GM12878 (cell line): Measurements from ENCODE around the gene TOMM20L. TPM values are rescaled to one million over a fixed set of nuclear protein-coding genes. Genes with fewer than 3 reads are reported as not detected.

Experiments used
- ATAC-seq: fragments of 200-7000 bp; cut with Tn5 transposase; 3 replicates; pipeline ENCODE4 v1.9.1; 2020; ENCODE audit warnings: mild to moderate bottlenecking, moderate library complexity
- BruUV-seq: library from RNA; stranded (reverse); fragments of 400-500 nt; replicated peaks from 2 replicates; lab custom pipeline; 2021; lab: Mats Ljungman, UMichigan
- CTCF ChIA-PET: fragments of 300-600 bp; sonication (Branson Sonifier 250); formaldehyde crosslinking; extraction: SDS; loops from one replicate; lab custom pipeline; 2021; ENCODE audit warnings: inconsistent platforms; lab: Yijun Ruan, JAX
- POLR2A ChIA-PET: fragments of 350-600 bp; formaldehyde crosslinking; extraction: SDS; loops from one replicate; lab custom pipeline; 2021; ENCODE audit warnings: inconsistent platforms; lab: Charles Lee
- RAD21 ChIA-PET: fragments of 300-600 bp; sonication (Branson Sonifier 250); formaldehyde crosslinking; loops from one replicate; lab custom pipeline; 2023; ENCODE audit warnings: antibody characterized with exemption; ENCODE audit not compliant: unreplicated experiment; lab: Charles Lee
- SMC1A ChIA-PET: fragments of 300-600 bp; sonication (Branson Sonifier 250); formaldehyde crosslinking; loops from one replicate; lab custom pipeline; 2023; ENCODE audit not compliant: unreplicated experiment, uncharacterized antibody; lab: Charles Lee
- DNase-seq: peaks from one replicate; pipeline ENCODE4 v3.0.0-alpha.2; 2011; ENCODE audit warnings: low read depth, low spot score
- FAIRE-seq: peaks from 3 replicates; lab custom pipeline; 2011; peaks lifted over from hg19 to GRCh38; lab: Jason Lieb, UNC
- H2AFZ ChIP-seq: 2 replicates; pipeline ENCODE4 v1.6.0; 2011; ENCODE audit warnings: low read depth, low read length, control low read depth; ENCODE audit not compliant: control insufficient read depth
- H3K27ac ChIP-seq: 2 replicates; pipeline ENCODE4 v1.5.1; 2011; ENCODE audit warnings: control low read depth; ENCODE audit not compliant: control insufficient read depth, insufficient read depth
- H3K27me3 ChIP-seq, 2 experiments: replicated peaks in 1 of 2; 2 replicates each; pipeline versions ENCODE4 v1.6.0 to v1.6.1; 2011; ENCODE audit warnings: low read length in 1 of 2; ENCODE audit not compliant: control insufficient read depth in 2 of 2, insufficient read depth in 2 of 2
- H3K36me3 ChIP-seq, 2 experiments: 2 replicates each; pipeline ENCODE4 v1.5.1; 2011; ENCODE audit warnings: low read length in 1 of 2; ENCODE audit not compliant: control insufficient read depth in 2 of 2, insufficient read depth in 2 of 2
- H3K4me1 ChIP-seq: 2 replicates; pipeline ENCODE4 v1.6.1; 2011; ENCODE audit warnings: mild to moderate bottlenecking, low read length, moderate library complexity, mixed read lengths; ENCODE audit not compliant: control insufficient read depth, insufficient read depth
- H3K4me2 ChIP-seq: 2 replicates; pipeline ENCODE4 v1.6.0; 2011; ENCODE audit warnings: control low read depth; ENCODE audit not compliant: control insufficient read depth, insufficient read depth
- H3K4me3 ChIP-seq: fragments of 200-600 bp; sonication (generic); 2 replicates; pipeline ENCODE4 v1.5.1; 2016
- H3K79me2 ChIP-seq: 2 replicates; pipeline ENCODE4 v1.6.0; 2011; ENCODE audit warnings: low read length; ENCODE audit not compliant: control insufficient read depth, insufficient read depth
- H3K9ac ChIP-seq: 2 replicates; pipeline ENCODE4 v1.8.0; 2011; ENCODE audit warnings: low read length, control low read depth, mixed read lengths; ENCODE audit not compliant: control insufficient read depth, insufficient read depth
- H3K9me3 ChIP-seq: replicated peaks from 3 replicates; pipeline ENCODE4 v1.5.1; 2011; ENCODE audit warnings: mild to moderate bottlenecking, low read length; ENCODE audit not compliant: control insufficient read depth, insufficient read depth
- H4K20me1 ChIP-seq: 2 replicates; pipeline ENCODE4 v1.6.0; 2011; ENCODE audit not compliant: control insufficient read depth, insufficient read depth
- SPI1 ChIP-seq: IDR thresholded peaks from 2 replicates; pipeline ENCODE4 v1.6.1; 2011; ENCODE audit warnings: low read depth, mild to moderate bottlenecking, low read length, moderate library complexity, borderline replicate concordance; ENCODE audit not compliant: insufficient read depth
- WGBS: methylation state at CpG from one replicate; pipeline ENCODE4 v1.1.6; 2016; ENCODE audit warnings: low lambda C conversion rate; ENCODE audit not compliant: insufficient replicate concordance, insufficient coverage; ENCODE audit errors: missing lambda C conversion rate; 5-methylcytosine and 5-hydroxymethylcytosine counted together
- in situ Hi-C: fragments of 300-500 bp; cut with MboI; formaldehyde crosslinking; loops from 9 replicates; pipeline ENCODE4 v1.14.3; 2018; ENCODE audit warnings: mixed read lengths
- intact Hi-C: fragments of 100-400 bp; cut with micrococcal nuclease; formaldehyde crosslinking; loops from one replicate; pipeline ENCODE4 v1.14.2; 2022; ENCODE audit not compliant: unreplicated experiment
- polyA plus RNA-seq, 11 experiments: library from polyadenylated mRNA; depleted of rRNA in 4 of 11; unstranded in 6 of 11; stranded (reverse) in 5 of 11; fragments of >200 nt; fragmentation: Nextera tagmentation in 4 of 11; fragmentation: Illumina TruSeq in 1 of 11; extraction: Ambion mirVana in 4 of 11; extraction: Trizol in 1 of 11; gene quantifications; 1 replicate in 1 of 11; 2 replicates in 10 of 11; pipeline versions ENCODE4 v1.2.1 to v1.2.3, GENCODE V29; 2011 to 2016; ENCODE audit warnings: inconsistent platforms in 2 of 11, missing spikeins in 2 of 11, low read depth in 1 of 11
- total RNA-seq, 4 experiments: library from RNA; depleted of rRNA in 3 of 4; stranded (reverse); fragments of >200 nt in 3 of 4; fragmentation: Illumina TruSeq in 1 of 4; extraction: Trizol in 1 of 4; gene quantifications; 2 replicates each; pipeline versions ENCODE4 v1.2.1 to v1.2.3, GENCODE V29; 2013 to 2021
- TF ChIP-seq, protein P1 (sequence below): fragments of 150-350 bp; IDR thresholded peaks from 2 replicates; pipeline ENCODE4 v1.6.1; 2016; ENCODE audit warnings: low read depth, low read length
- TF ChIP-seq, protein P2 (sequence below): fragments of 450-650 bp; IDR thresholded peaks from 2 replicates; pipeline ENCODE4 v1.6.1; 2017; ENCODE audit warnings: mild to moderate bottlenecking, moderate library complexity

TOMM20L gene
- total and polyA plus RNA-seq, 10 of the 15 experiments (the other 5 are each of a cell fraction or from before 2014, with no cell fraction given), result 0.28 TPM; not detected in 9

DNA sequence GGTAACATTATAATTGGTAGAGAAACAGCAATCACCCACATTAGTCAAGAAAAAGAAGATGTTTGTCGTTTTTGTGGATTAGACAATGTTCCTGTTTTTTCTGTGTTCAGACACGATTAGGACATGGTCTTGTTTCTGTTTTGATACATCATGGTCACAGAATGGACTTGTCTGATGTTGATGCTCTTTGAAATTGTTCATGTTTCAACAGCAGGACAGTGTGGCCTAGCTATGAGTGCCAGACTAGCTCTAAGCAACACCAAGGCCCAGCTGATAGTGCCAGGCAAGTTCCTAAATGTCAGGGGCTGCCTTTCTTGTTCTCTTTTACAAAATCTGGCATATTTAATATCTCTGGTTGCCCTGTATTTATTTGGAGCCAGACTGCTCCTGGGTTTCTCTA, 40.9 kb upstream of the TOMM20L start:
- ChIA-PET POLR2A (no interaction called here), CTCF (no interaction called here), RAD21 (no interaction called here), SMC1A (no interaction called here)
- Histone ChIP-seq H3K27me3 (no peaks in the 10 kb centered on the region), H3K4me3 (no peak overlapping the region), H3K4me1 (no peaks in the 10 kb centered on the region), H3K36me3 (peaks cover 3 to 10% of the 10 kb centered on the region in 2 experiments; a peak in 3 of 4 replicates), H2AFZ (no peak overlapping the region), H3K9me3 (no peaks in the 10 kb centered on the region), H3K4me2 (no peak overlapping the region), H4K20me1 (no peaks in the 10 kb centered on the region), H3K79me2 (no peaks in the 10 kb centered on the region), H3K9ac (no peak overlapping the region), H3K27ac (no peak overlapping the region)
- no peak for DNase-seq
- TF ChIP-seq, protein P1, sequence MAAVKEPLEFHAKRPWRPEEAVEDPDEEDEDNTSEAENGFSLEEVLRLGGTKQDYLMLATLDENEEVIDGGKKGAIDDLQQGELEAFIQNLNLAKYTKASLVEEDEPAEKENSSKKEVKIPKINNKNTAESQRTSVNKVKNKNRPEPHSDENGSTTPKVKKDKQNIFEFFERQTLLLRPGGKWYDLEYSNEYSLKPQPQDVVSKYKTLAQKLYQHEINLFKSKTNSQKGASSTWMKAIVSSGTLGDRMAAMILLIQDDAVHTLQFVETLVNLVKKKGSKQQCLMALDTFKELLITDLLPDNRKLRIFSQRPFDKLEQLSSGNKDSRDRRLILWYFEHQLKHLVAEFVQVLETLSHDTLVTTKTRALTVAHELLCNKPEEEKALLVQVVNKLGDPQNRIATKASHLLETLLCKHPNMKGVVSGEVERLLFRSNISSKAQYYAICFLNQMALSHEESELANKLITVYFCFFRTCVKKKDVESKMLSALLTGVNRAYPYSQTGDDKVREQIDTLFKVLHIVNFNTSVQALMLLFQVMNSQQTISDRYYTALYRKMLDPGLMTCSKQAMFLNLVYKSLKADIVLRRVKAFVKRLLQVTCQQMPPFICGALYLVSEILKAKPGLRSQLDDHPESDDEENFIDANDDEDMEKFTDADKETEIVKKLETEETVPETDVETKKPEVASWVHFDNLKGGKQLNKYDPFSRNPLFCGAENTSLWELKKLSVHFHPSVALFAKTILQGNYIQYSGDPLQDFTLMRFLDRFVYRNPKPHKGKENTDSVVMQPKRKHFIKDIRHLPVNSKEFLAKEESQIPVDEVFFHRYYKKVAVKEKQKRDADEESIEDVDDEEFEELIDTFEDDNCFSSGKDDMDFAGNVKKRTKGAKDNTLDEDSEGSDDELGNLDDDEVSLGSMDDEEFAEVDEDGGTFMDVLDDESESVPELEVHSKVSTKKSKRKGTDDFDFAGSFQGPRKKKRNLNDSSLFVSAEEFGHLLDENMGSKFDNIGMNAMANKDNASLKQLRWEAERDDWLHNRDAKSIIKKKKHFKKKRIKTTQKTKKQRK, result no peak
- no peak for TF ChIP-seq SPI1
- no peak for ATAC-seq
- intact Hi-C loops (no loop called here), in situ Hi-C loops (no loop called here)
- WGBS, result 78% methylated on average over 2 of the region's 2 CpGs
- no peak for FAIRE-seq
- BruUV-seq, result no TSS peak

DNA sequence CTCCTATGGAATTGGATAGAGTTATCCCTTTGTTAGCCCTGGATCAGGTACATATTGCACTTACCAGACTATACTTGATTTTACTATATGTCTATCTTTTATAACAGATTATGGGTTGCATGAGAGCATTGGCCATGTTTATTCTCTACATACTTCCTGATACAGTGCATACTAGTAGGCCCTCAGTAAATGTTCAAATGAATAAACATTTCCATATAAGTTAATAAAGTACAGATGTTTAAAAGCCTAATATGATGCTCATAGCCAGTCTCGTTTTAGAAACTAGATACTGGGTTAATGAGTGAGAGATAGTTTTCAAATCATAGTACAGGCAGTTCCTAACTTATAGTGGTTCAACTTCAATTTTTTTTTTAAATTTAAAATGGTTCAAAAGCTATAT, 39.5 kb upstream of the TOMM20L start:
- WGBS, result 93% methylated on average over 1 of the region's 1 CpG
- Histone ChIP-seq H3K9me3 (no peaks in the 10 kb centered on the region), H3K9ac (no peak overlapping the region), H3K27me3 (no peaks in the 10 kb centered on the region), H3K4me1 (no peaks in the 10 kb centered on the region), H2AFZ (no peak overlapping the region), H4K20me1 (no peaks in the 10 kb centered on the region), H3K79me2 (no peaks in the 10 kb centered on the region)
- BruUV-seq, result no TSS peak
- SMC1A ChIA-PET, result no interaction called here
- RAD21 ChIA-PET, result no interaction called here
- ATAC-seq, result no peak
- intact Hi-C loops, result no loop called here
- no peak for DNase-seq
- no peak for FAIRE-seq
- TF ChIP-seq, protein P2, sequence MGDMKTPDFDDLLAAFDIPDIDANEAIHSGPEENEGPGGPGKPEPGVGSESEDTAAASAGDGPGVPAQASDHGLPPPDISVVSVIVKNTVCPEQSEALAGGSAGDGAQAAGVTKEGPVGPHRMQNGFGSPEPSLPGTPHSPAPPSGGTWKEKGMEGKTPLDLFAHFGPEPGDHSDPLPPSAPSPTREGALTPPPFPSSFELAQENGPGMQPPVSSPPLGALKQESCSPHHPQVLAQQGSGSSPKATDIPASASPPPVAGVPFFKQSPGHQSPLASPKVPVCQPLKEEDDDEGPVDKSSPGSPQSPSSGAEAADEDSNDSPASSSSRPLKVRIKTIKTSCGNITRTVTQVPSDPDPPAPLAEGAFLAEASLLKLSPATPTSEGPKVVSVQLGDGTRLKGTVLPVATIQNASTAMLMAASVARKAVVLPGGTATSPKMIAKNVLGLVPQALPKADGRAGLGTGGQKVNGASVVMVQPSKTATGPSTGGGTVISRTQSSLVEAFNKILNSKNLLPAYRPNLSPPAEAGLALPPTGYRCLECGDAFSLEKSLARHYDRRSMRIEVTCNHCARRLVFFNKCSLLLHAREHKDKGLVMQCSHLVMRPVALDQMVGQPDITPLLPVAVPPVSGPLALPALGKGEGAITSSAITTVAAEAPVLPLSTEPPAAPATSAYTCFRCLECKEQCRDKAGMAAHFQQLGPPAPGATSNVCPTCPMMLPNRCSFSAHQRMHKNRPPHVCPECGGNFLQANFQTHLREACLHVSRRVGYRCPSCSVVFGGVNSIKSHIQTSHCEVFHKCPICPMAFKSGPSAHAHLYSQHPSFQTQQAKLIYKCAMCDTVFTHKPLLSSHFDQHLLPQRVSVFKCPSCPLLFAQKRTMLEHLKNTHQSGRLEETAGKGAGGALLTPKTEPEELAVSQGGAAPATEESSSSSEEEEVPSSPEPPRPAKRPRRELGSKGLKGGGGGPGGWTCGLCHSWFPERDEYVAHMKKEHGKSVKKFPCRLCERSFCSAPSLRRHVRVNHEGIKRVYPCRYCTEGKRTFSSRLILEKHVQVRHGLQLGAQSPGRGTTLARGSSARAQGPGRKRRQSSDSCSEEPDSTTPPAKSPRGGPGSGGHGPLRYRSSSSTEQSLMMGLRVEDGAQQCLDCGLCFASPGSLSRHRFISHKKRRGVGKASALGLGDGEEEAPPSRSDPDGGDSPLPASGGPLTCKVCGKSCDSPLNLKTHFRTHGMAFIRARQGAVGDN, result no peak
- TF ChIP-seq, all 136 proteins: peak for 0
- in situ Hi-C loops, result no loop called here
- no peak overlapping the region for H3K27ac ChIP-seq
- no peak overlapping the region for H3K4me3 ChIP-seq
- H3K4me2 ChIP-seq, result no peak overlapping the region
- peaks cover 3 to 10% of the 10 kb centered on the region in 2 experiments; a peak in 3 of 4 replicates for H3K36me3 ChIP-seq
- ChIA-PET POLR2A (no interaction called here), CTCF (interaction anchor here (0.7 kb wide), 1 partner anchor 1110 kb away, joined by 3 read pairs; no protein-coding TSS in a partner anchor)
